HG03571 (cell line): Measurements from ENCODE around the gene ARHGAP45.
"Not testable (repeated sequence)": the region's sequence is repeated elsewhere in the genome, so short reads cannot be mapped to it uniquely, and the experiment has no call there.

Source experiments
- ATAC-seq: cut with Tn5 transposase; IDR thresholded peaks from one replicate; pipeline ENCODE4 v1.9.1; 2021; ENCODE audit not compliant: unreplicated experiment

The ARHGAP45 gene

DNA sequence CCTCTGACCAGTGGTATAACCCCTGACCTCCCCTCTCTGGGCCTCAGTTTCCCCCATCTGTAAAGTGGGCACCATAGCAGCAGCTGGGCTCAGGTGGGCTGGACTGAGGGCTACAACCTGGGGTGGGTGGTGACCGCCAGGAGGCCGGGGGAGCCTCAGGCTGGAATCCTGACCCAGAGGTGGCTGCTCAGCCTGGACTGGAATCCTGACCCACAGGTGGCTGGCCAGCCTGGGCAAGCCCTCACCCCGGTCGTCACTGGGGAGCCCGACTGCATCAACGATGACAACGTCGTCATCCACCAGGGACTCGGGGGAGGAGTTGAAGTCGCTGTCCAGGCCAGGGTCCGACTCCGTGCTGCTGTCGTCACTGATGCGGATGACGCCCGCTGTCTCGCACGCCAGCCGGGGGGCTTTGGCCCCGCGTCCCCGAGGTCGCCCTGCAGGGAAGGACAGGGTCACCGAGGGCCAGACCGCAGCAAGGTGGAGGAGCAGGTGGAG is 47.1 kb downstream of the ARHGAP45 start:
- no peak for ATAC-seq

GRCh38 chr19:1114728-1115127 is 47.8 kb downstream of the ARHGAP45 start:
- not testable (repeated sequence) for ATAC-seq

DNA sequence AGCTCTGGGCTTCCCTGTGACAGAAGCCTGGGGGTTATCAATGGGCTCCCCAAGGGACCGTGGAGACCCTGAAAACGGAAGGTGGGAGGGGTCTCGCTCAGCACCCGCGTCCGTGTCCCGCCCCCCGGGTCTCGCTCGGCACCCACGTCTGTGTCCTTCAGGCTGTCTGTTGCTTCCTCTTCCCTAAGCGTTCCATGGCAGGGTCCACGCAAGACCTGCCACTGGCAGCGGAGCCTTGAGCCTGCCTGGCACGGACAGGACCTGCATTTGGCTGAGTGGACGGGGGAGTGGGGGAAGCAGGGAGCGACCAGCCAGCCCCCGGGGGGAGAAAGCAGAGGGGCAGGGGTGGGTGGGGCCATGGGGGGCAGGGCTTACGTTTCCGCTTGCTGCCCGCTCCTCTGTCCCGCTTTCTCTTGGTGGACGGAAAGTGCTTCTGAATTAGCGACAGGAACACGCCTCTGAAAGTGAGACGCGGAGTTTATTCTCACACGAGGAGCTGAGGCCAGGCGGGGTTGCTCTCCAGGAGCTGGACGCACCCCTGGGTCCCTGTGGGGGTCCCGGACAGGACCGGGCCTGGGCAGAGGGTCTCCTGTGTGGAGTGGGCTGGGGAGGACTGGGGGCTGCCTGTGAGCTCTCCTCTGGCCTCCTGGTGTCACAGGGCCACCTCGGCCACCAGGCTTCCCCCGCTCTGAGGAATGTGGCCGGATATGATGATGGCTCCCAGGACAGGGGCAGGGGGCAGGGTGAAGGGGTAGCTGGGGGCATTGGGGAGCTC is 48.9 kb downstream of the ARHGAP45 start:
- no peak for ATAC-seq

GRCh38 chr19:1116726-1117581 is 50.0 kb downstream of the ARHGAP45 start:
- ATAC-seq: no peak

GRCh38 chr19:1117654-1118053 is 50.7 kb downstream of the ARHGAP45 start:
- ATAC-seq: no peak

- no peak for ATAC-seq
Observed at GRCh38 chr19:1118999-1119398, 52.0 kb downstream of the ARHGAP45 start.

GRCh38 chr19:1119475-1120217 is 52.7 kb downstream of the ARHGAP45 start:
- no peak for ATAC-seq

GRCh38 chr19:1121395-1121794 is 54.4 kb downstream of the ARHGAP45 start:
- no peak for ATAC-seq

GRCh38 chr19:1122021-1122971 is 55.3 kb downstream of the ARHGAP45 start:
- no peak for ATAC-seq

DNA sequence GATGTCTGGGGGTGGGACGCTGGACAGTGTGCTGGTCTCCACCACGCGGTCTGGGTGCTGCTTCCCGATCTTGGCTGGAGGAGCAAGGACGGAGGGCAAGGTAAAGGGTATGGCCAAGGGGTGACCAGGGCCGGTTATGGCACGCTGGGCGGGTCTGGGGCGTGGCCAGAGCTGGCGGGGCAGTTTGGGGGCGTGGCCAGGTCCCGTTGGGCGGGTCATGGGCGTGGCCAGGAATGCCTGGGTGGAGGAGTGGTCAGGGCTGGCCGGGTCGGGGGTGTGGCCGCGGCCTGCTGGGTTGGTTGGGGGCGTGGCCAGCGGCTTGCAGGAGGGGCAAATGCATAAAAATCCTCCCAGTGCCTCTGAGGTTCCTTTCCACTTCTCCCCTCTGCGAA is 56.0 kb downstream of the ARHGAP45 start:
- ATAC-seq: no peak

DNA sequence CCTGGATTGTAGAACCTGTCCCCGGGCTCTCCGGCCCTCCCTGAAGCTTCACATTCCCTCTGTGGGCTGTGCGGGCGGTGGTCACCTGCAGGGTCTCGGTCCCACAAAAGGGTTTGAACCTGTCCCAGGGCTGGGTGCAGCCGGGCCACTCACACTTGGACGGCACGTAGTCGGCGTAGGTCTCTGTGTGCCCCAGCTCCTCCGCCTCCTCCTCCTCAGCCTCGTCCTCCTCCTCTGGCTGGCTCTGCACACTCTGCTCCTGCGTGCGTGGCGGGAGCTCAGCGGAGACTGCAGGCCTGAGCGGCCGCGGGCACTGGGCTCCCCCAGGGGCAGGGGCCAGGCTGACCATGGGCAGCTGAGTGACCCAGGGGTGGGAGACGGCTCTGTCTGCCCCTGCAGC is 56.4 kb downstream of the ARHGAP45 start:
- ATAC-seq: no peak

- no peak for ATAC-seq
Observed at GRCh38 chr19:1123885-1124677, 57.1 kb downstream of the ARHGAP45 start.

DNA sequence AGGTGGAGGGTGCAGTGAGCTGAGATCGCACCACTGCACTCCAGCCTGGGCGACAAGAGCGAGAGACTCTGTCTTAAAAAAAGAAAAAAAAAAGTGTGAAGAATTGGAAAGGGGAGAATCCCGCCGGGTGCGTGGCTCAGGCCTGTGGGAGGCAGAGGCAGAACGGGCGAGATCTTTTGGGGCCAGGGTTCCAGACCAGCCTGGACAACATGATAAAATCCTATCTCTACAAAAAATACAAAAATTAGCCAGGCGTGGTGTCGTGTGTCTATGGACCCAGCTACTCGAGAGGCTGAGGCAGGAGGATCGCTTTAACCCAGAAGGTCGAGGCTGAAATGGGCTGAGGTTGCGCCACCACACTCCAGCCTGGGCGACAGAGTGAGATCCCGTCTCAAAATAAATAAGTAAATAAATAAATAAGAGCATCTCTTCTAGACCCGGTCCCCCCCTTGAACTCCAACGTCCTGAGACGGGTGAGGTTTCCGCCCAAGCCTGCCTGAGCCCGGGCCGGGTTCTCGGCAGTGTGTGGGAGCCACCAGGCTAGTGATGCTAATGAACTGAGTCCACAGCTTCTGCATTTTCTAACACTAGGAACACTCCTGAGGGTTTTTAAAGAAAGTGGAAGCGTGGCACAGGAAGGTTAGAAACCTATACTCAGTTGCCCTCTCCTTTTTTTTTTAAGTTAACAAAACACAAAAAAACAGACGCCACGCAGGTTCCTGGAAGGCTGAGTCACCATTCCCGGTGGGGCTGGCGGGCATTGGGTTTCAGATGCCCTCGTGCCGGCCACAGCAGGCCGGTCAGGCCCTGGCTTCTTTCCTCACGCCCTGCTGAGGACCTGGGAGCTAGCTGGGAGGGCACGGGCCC is 58.9 kb downstream of the ARHGAP45 start:
- no peak for ATAC-seq

DNA sequence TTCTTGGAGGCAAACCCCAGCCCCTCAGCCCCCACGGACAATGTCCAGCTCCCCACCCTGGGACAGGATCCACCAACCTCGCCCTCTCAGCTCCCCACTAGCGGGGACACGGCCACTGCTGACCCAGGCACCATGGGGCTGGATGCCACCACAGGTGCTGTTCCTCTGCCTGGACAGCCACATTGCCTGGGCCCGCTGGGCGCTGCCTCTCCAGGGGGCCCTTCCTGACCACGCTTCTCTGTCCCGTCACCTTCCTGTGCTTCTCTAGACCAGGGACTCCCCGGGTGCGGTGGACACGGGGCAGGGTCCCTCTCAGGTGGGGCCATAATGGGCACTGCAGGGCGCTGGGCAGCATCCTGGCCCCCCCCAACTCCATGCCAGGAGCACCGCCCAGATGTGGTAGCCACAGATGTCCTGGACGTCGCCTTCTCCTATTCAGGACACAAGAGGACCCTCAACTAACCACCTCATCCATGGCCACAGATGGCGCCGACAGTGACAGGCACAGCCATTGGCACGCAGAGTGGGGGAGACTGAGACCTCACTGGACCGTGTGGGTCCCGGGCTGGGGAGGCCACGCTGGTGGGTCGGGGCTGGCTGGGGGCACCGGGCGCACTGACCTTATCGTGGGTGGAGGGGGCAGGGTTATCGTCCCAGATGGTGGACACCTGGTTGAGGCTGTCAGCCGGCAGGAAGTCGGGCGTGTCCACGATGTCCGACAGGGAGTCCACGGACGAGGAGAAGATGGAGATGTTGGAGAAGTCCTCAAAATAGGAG is 60.2 kb downstream of the ARHGAP45 start:
- ATAC-seq: no peak

- ATAC-seq: no peak
Observed at GRCh38 chr19:1128106-1128505, 61.1 kb downstream of the ARHGAP45 start.

- ATAC-seq: not testable (repeated sequence)
Observed at GRCh38 chr19:1129084-1129483, 62.1 kb downstream of the ARHGAP45 start.

- ATAC-seq: no peak
Observed at GRCh38 chr19:1129535-1129934, 62.6 kb downstream of the ARHGAP45 start.
